Lower lobe of right lung (tissue), 2 donors: Measurements from ENCODE around the gene INPP4A. TPM values are rescaled to one million over a fixed set of nuclear protein-coding genes. Genes with fewer than 3 reads are reported as not detected.
A peak's percentile ranks its signal among the peaks of the same experiment; 100 is the strongest.
"Not testable (repeated sequence)": the region's sequence is repeated elsewhere in the genome, so short reads cannot be mapped to it uniquely, and the experiment has no call there.

Experiments
- ATAC-seq, 2 donors: fragments of 200-7000 bp; cut with Tn5 transposase; one replicate each; pipeline ENCODE4 v1.9.1; 2020 to 2022; ENCODE audit warnings: mild to moderate bottlenecking in 2 of 2, moderate library complexity in 2 of 2
- DNase-seq: peaks from one replicate; pipeline ENCODE4 v3.0.0-alpha.2; 2020
- H3K27ac ChIP-seq: fragments of 200-600 bp; one replicate; pipeline ENCODE4 v1.8.0; 2022
- H3K27me3 ChIP-seq: fragments of 200-600 bp; one replicate; pipeline ENCODE4 v1.8.0; 2022; ENCODE audit warnings: low read depth
- H3K36me3 ChIP-seq: fragments of 200-600 bp; one replicate; pipeline ENCODE4 v1.8.0; 2022; ENCODE audit warnings: mild to moderate bottlenecking
- H3K4me1 ChIP-seq: fragments of 200-600 bp; one replicate; pipeline ENCODE4 v1.8.0; 2022
- H3K4me3 ChIP-seq: fragments of 200-600 bp; one replicate; pipeline ENCODE4 v1.8.0; 2022; ENCODE audit warnings: mild to moderate bottlenecking
- H3K9me3 ChIP-seq: fragments of 200-600 bp; one replicate; pipeline ENCODE4 v1.8.0; 2022
- intact Hi-C: fragments of 100-400 bp; cut with DNase I; formaldehyde crosslinking; loops from one replicate; pipeline ENCODE4 v1.11.0; 2022
- total RNA-seq: library from RNA; stranded (reverse); fragmentation: NEBNext Ultra II Directional; extraction: Animal tissue kit (Norgen Biotek cat#: 25700); gene quantifications from one replicate; pipeline ENCODE4 v1.2.1, GENCODE V29; 2021
- TF ChIP-seq, protein P1 (sequence below): fragments of 200-600 bp; IDR thresholded peaks from one replicate; pipeline ENCODE4 v1.8.0; 2022; ENCODE audit warnings: antibody characterized with exemption, mild to moderate bottlenecking
- donor health status: DM: no; HTN: yes; CAD: no; lungs with severe emphysema.

The INPP4A gene
- total RNA-seq, 1 donor from 2014 or later: 35.6 TPM

- TF ChIP-seq, protein P1, sequence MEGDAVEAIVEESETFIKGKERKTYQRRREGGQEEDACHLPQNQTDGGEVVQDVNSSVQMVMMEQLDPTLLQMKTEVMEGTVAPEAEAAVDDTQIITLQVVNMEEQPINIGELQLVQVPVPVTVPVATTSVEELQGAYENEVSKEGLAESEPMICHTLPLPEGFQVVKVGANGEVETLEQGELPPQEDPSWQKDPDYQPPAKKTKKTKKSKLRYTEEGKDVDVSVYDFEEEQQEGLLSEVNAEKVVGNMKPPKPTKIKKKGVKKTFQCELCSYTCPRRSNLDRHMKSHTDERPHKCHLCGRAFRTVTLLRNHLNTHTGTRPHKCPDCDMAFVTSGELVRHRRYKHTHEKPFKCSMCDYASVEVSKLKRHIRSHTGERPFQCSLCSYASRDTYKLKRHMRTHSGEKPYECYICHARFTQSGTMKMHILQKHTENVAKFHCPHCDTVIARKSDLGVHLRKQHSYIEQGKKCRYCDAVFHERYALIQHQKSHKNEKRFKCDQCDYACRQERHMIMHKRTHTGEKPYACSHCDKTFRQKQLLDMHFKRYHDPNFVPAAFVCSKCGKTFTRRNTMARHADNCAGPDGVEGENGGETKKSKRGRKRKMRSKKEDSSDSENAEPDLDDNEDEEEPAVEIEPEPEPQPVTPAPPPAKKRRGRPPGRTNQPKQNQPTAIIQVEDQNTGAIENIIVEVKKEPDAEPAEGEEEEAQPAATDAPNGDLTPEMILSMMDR: no peak
- ATAC-seq: no peak
These were observed 40.0 kb upstream of the INPP4A start for GRCh38 chr2:98404556-98405250.

GRCh38 chr2:98405301-98405700, 39.4 kb upstream of the INPP4A start:
- H3K4me3 ChIP-seq: no peak overlapping the region
- DNase-seq (no peak), ATAC-seq (no peak)
- no peaks in the 10 kb centered on the region for H3K36me3 ChIP-seq
- no peaks in the 10 kb centered on the region for H3K4me1 ChIP-seq
- H3K9me3 ChIP-seq: no peaks in the 10 kb centered on the region
- H3K27me3 ChIP-seq: no peaks in the 10 kb centered on the region
- H3K27ac ChIP-seq: no peak overlapping the region
- TF ChIP-seq, protein P1: no peak
- intact Hi-C loops: no loop called here

More at GRCh38 chr2:98404556-98405250, 40.0 kb upstream of the INPP4A start:
- no peak overlapping the region for H3K27ac ChIP-seq
- no peak for DNase-seq
- no peaks in the 10 kb centered on the region for H3K27me3 ChIP-seq
- no peaks in the 10 kb centered on the region for H3K9me3 ChIP-seq
- H3K4me3 ChIP-seq: no peak overlapping the region
- intact Hi-C loops: no loop called here
- no peaks in the 10 kb centered on the region for H3K4me1 ChIP-seq
- no peaks in the 10 kb centered on the region for H3K36me3 ChIP-seq

- TF ChIP-seq, protein P1: no peak
- DNase-seq (no peak), ATAC-seq (no peak)
- Histone ChIP-seq H3K27me3 (no peaks in the 10 kb centered on the region), H3K27ac (no peak overlapping the region), H3K4me1 (no peaks in the 10 kb centered on the region), H3K4me3 (no peak overlapping the region), H3K36me3 (no peaks in the 10 kb centered on the region), H3K9me3 (no peaks in the 10 kb centered on the region)
- intact Hi-C loops: no loop called here
These were observed 36.5 kb upstream of the INPP4A start for GRCh38 chr2:98408155-98408554.

- Histone ChIP-seq H3K4me1 (no peaks in the 10 kb centered on the region), H3K4me3 (no peak overlapping the region), H3K27ac (no peak overlapping the region), H3K27me3 (no peaks in the 10 kb centered on the region), H3K36me3 (no peaks in the 10 kb centered on the region), H3K9me3 (no peaks in the 10 kb centered on the region)
- ATAC-seq (peak; percentile 76 to 87), DNase-seq (no peak)
- TF ChIP-seq, protein P1: peak; percentile 66
- intact Hi-C loops: no loop called here
These were observed 31.8 kb upstream of the INPP4A start for GRCh38 chr2:98412751-98413458.

- H3K9me3 ChIP-seq, H3K36me3 ChIP-seq, H3K27ac ChIP-seq, H3K27me3 ChIP-seq, H3K4me3 ChIP-seq, intact Hi-C loops, ATAC-seq, H3K4me1 ChIP-seq, DNase-seq: not testable (repeated sequence)
These were observed 30.4 kb upstream of the INPP4A start for GRCh38 chr2:98414246-98414645.

DNA sequence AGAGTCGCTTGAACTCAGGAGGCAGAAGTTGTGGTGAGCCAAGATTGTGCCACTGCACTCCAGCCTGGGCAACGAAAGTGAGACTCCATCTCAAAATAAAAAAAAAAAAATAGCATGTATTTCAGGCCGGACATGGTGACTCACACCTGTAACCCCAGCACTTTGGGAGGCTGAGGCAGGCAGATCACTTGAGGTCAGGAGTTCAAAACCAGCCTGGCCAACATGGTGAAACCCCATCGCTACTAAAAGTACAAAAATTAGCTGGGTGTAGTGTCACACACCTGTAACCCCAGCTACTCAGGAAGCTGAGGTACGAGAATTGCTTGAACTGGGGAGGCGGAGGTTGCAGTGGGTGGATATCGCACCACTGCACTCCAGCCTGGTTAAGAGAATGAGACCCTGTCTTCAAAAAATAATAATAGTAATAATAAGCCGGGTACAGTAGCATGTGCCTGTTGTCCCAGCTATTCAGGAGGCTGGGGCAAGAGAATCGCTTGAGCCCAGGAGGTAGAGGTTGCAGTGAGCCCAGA, 28.9 kb upstream of the INPP4A start:
- H3K4me3 ChIP-seq, intact Hi-C loops, DNase-seq, H3K4me1 ChIP-seq, H3K27me3 ChIP-seq, ATAC-seq, H3K27ac ChIP-seq, H3K9me3 ChIP-seq, H3K36me3 ChIP-seq: not testable (repeated sequence)
